Suprapubic skin (tissue), 4 donors: ENCODE data around the gene KAT5. TPM values are rescaled to one million over a fixed set of nuclear protein-coding genes. Genes with fewer than 3 reads are reported as not detected.
A peak's percentile ranks its signal among the peaks of the same experiment; 100 is the strongest.

Source experiments
- DNase-seq, 2 donors: peaks; one replicate each; pipeline ENCODE4 v3.0.0-alpha.2; 2019; ENCODE audit warnings: low spot score in 2 of 2
- H3K27ac ChIP-seq: fragments of 200-600 bp; sonication (generic); one replicate; pipeline ENCODE4 v1.5.1; 2019
- H3K27me3 ChIP-seq: fragments of 200-600 bp; sonication (generic); one replicate; pipeline ENCODE4 v1.5.1; 2019
- H3K36me3 ChIP-seq: fragments of 200-600 bp; sonication (generic); one replicate; pipeline ENCODE4 v1.5.1; 2019
- H3K4me1 ChIP-seq: fragments of 200-600 bp; sonication (generic); one replicate; pipeline ENCODE4 v1.5.1; 2019
- H3K4me3 ChIP-seq: fragments of 200-600 bp; sonication (generic); one replicate; pipeline ENCODE4 v1.5.1; 2019; ENCODE audit warnings: mild to moderate bottlenecking
- H3K9me3 ChIP-seq: fragments of 200-600 bp; sonication (generic); one replicate; pipeline ENCODE4 v1.5.1; 2019
- CTCF ChIP-seq, 2 donors: fragments of 200-600 bp in 1 of 2; fragments of 450-650 bp in 1 of 2; sonication (generic) in 1 of 2; IDR thresholded peaks; one replicate each; pipeline ENCODE4 v1.5.1; 2016 to 2019; ENCODE audit warnings: antibody characterized with exemption in 2 of 2, mild to moderate bottlenecking in 1 of 2, moderate library complexity in 1 of 2
- EP300 ChIP-seq: sonication (generic); formaldehyde crosslinking; IDR thresholded peaks from one replicate; pipeline ENCODE4 v1.6.1; 2017; ENCODE audit warnings: antibody characterized with exemption
- POLR2A ChIP-seq, 2 donors: fragments of 450-650 bp; IDR thresholded peaks; one replicate each; pipeline ENCODE4 v1.6.1; 2017; ENCODE audit warnings: antibody characterized with exemption in 2 of 2, mild to moderate bottlenecking in 2 of 2, moderate library complexity in 2 of 2
- POLR2AphosphoS5 ChIP-seq, 3 donors: sonication (generic); formaldehyde crosslinking; IDR thresholded peaks; one replicate each; pipeline ENCODE4 v1.6.1; 2017; ENCODE audit warnings: antibody characterized with exemption in 3 of 3
- WGBS: methylation state at CpG from one replicate; pipeline ENCODE4 v1.1.5; 2018; 5-methylcytosine and 5-hydroxymethylcytosine counted together
- total RNA-seq, 4 donors: library from RNA; depleted of rRNA; stranded (reverse); fragments of >200 nt; gene quantifications; one replicate each; pipeline ENCODE4 v1.1.0, GENCODE V29; 2016

The KAT5 gene
- total RNA-seq, 4 donors from 2014 or later = 69.8 to 103 (median 77.5) TPM

- Histone ChIP-seq H3K27ac (no peak overlapping the region), H3K9me3 (no peaks in the 10 kb centered on the region), H3K4me3 (no peak overlapping the region), H3K27me3 (no peaks in the 10 kb centered on the region), H3K4me1 (peaks cover 3% of the 10 kb centered on the region), H3K36me3 (no peaks in the 10 kb centered on the region)
- TF ChIP-seq CTCF (IDR thresholded peaks at IDR 0.05) (no peak), POLR2AphosphoS5 (IDR thresholded peaks at IDR 0.05) (no peak), POLR2A (IDR thresholded peaks at IDR 0.05) (no peak), EP300 (no peak)
- WGBS = 88% methylated on average over 2 of the region's 2 CpGs
- DNase-seq = no peak
Observed at GRCh38 chr11:65739022-65739421, 27.0 kb downstream of the KAT5 start.

DNA sequence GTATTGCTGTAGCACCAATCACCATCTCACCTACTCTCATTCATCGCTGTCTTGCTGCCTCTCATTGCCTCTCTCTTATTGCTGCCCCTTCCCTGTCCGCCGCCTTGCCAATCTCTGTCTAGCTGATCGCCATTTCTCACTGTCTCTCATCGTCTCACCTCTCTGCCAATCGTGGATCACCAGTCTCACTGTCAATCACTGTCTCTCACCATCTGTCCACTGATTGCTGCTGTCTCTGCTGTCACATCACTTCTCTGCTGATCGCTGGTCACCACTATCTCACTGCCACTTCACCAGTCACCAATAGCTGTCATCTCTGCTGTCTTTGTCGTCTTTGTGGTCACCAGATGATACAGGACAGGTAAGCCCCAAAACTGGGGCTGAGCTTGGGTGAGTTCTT is 29.1 kb downstream of the KAT5 start:
- no peak overlapping the region for H3K27ac ChIP-seq
- TF ChIP-seq POLR2A (IDR thresholded peaks at IDR 0.05) = no peak
- TF ChIP-seq POLR2AphosphoS5 (IDR thresholded peaks at IDR 0.05) = no peak
- no peak for TF ChIP-seq EP300
- no peak for TF ChIP-seq CTCF (IDR thresholded peaks at IDR 0.05)
- H3K27me3 ChIP-seq = no peaks in the 10 kb centered on the region
- H3K4me3 ChIP-seq = no peak overlapping the region
- DNase-seq = no peak
- no peaks in the 10 kb centered on the region for H3K9me3 ChIP-seq
- 87% methylated on average over 8 of the region's 8 CpGs for WGBS
- H3K36me3 ChIP-seq = no peaks in the 10 kb centered on the region
- H3K4me1 ChIP-seq = peaks cover 6% of the 10 kb centered on the region

GRCh38 chr11:65742353-65742752 is 30.3 kb downstream of the KAT5 start:
- Histone ChIP-seq H3K36me3 (no peaks in the 10 kb centered on the region), H3K4me1 (peaks cover 6% of the 10 kb centered on the region), H3K9me3 (no peaks in the 10 kb centered on the region), H3K27ac (no peak overlapping the region), H3K4me3 (no peak overlapping the region), H3K27me3 (no peaks in the 10 kb centered on the region)
- whole genome bisulfite sequencing = 89% methylated on average over 1 of the region's 1 CpG
- TF ChIP-seq EP300 (no peak), CTCF (IDR thresholded peaks at IDR 0.05) (no peak), POLR2AphosphoS5 (IDR thresholded peaks at IDR 0.05) (no peak), POLR2A (IDR thresholded peaks at IDR 0.05) (no peak)
- no peak for DNase-seq

DNA sequence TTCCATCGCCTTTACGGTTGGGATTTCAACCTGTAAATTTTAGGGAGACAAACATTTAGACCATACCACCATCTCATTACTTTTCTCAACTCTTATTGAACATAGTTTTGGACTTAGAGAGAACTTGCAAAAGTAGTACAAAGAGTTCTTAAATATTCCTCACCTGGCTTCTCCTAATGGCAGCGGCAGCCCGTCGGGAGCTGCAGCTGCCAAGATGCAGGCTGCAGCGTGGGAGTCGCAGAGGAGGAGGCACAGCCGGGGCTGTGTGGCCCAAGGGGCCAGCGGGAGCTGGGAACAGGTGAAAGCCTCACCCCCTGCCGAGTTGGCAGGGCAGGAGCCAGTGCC is 31.6 kb downstream of the KAT5 start:
- WGBS = 74% methylated on average over 7 of the region's 10 CpGs
- peak overlapping the region; percentile 59 for H3K27ac ChIP-seq
- no peak for DNase-seq

GRCh38 chr11:65744026-65744698 is 32.1 kb downstream of the KAT5 start:
- WGBS = 76% methylated on average over 10 of the region's 18 CpGs
- DNase-seq = no peak

More for the DNA sequence above, 31.6 kb downstream of the KAT5 start:
- Histone ChIP-seq H3K36me3 (no peaks in the 10 kb centered on the region), H3K9me3 (no peaks in the 10 kb centered on the region), H3K4me1 (peaks cover 6% of the 10 kb centered on the region), H3K27me3 (no peaks in the 10 kb centered on the region), H3K4me3 (peak overlapping the region; percentile 8)
- no peak for TF ChIP-seq EP300
- no peak for TF ChIP-seq POLR2A (IDR thresholded peaks at IDR 0.05)
- no peak for TF ChIP-seq POLR2AphosphoS5 (IDR thresholded peaks at IDR 0.05)
- TF ChIP-seq CTCF (IDR thresholded peaks at IDR 0.05) = no peak

More at GRCh38 chr11:65744026-65744698, 32.1 kb downstream of the KAT5 start:
- Histone ChIP-seq H3K9me3 (no peaks in the 10 kb centered on the region), H3K36me3 (no peaks in the 10 kb centered on the region), H3K4me1 (peaks cover 6% of the 10 kb centered on the region), H3K27me3 (no peaks in the 10 kb centered on the region), H3K27ac (peak overlapping the region; percentile 59), H3K4me3 (peak overlapping the region; percentile 8)
- TF ChIP-seq POLR2AphosphoS5 (IDR thresholded peaks at IDR 0.05) = no peak
- no peak for TF ChIP-seq POLR2A (IDR thresholded peaks at IDR 0.05)
- TF ChIP-seq CTCF (IDR thresholded peaks at IDR 0.05) = peak in 1 of 2 donors; percentile 19
- no peak for TF ChIP-seq EP300
